OCI-LY1 (cell line): ENCODE measurements around the gene ST3GAL5.

Experiments
- EZH2 ChIP-seq: fragments of 200-600 bp; sonication (generic), shearing (Covaris generic); IDR thresholded peaks from 2 replicates; pipeline ENCODE4 v1.8.0; 2017; ENCODE audit warnings: borderline replicate concordance, mixed run types, mild to moderate bottlenecking, antibody characterized with exemption, low read length, moderate library complexity, mixed read lengths
- TF ChIP-seq, protein P1 (sequence below): fragments of 200-600 bp; sonication (generic), shearing (Covaris generic); IDR thresholded peaks from 2 replicates; pipeline ENCODE4 v1.5.1; 2017; ENCODE audit warnings: mild to moderate bottlenecking, antibody characterized with exemption, low read length, moderate library complexity, mixed read lengths

DNA sequence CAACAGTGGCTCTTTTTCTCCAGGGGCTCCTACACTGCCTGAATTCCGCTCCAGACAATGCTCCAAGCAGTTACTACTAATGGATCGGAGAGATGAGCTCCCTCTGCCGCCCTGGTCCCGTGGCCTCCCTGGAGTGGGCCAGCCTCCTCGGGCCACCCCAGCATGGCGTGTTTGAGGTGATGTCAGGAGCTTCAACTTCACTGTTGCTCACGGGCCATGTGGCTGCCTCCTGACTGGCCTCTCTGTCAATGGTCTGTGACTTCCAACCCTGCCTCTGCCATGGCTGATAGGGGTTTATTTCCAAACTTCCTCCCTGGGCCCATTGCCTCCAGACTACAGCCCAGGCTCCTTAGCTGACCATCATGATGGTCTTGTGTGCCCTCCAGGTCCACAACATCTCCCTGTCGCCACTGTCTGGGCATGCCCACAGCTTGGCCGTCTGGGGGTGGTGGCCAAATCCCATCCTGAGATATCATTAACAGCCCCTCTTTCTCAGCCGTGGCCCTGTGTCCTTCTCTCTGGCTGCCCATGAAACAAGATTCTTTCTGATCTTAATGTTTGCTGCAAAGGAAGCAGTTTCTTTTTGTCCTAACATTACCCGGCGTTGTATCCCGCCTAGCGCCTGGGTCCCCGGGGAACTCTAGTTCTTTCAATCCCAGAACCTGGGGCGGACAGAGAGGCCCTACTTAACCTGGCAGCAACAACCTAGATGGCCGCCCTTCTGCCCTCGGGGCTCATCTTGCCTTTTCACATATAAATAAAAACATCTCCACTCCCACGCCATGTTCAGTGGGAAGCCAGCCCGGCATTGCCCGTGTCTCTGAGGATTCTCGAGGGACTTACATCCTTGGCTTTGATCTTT, 96.9 kb downstream of the ST3GAL5 start:
- TF ChIP-seq, protein P1, sequence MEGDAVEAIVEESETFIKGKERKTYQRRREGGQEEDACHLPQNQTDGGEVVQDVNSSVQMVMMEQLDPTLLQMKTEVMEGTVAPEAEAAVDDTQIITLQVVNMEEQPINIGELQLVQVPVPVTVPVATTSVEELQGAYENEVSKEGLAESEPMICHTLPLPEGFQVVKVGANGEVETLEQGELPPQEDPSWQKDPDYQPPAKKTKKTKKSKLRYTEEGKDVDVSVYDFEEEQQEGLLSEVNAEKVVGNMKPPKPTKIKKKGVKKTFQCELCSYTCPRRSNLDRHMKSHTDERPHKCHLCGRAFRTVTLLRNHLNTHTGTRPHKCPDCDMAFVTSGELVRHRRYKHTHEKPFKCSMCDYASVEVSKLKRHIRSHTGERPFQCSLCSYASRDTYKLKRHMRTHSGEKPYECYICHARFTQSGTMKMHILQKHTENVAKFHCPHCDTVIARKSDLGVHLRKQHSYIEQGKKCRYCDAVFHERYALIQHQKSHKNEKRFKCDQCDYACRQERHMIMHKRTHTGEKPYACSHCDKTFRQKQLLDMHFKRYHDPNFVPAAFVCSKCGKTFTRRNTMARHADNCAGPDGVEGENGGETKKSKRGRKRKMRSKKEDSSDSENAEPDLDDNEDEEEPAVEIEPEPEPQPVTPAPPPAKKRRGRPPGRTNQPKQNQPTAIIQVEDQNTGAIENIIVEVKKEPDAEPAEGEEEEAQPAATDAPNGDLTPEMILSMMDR, result no peak
- TF ChIP-seq EZH2, result no peak
